ENCODE data around the gene COX17.

Gene COX17

GRCh38 chr3:119673875-119674274, 3.3 kb downstream of the COX17 start:
- DNase-seq = no peak

GRCh38 chr3:119672776-119673175, 4.4 kb downstream of the COX17 start:
- no peak for DNase-seq

- no peak for DNase-seq
These were observed 7.2 kb downstream of the COX17 start for GRCh38 chr3:119669906-119670570.

- DNase-seq = no peak
These were observed 11.1 kb downstream of the COX17 start for GRCh38 chr3:119665954-119666559.

GRCh38 chr3:119664850-119665379, 12.3 kb downstream of the COX17 start:
- no peak for DNase-seq

GRCh38 chr3:119664370-119664769, 12.8 kb downstream of the COX17 start:
- DNase-seq = no peak

GRCh38 chr3:119663885-119664284, 13.3 kb downstream of the COX17 start:
- no peak for DNase-seq

- DNase-seq = no peak
These were observed 14.4 kb downstream of the COX17 start for GRCh38 chr3:119662604-119663373.

- no peak for DNase-seq
These were observed 16.4 kb downstream of the COX17 start, which contains the start of gene POPDC2 for GRCh38 chr3:119660474-119661440. POPDC2 (minus strand) TSS chr3:119660589; CDS start chr3:119660423, 166 bp downstream.

- no peak for DNase-seq
These were observed 17.5 kb downstream of the COX17 start for GRCh38 chr3:119659606-119660291.

GRCh38 chr3:119658994-119659393, 18.2 kb downstream of the COX17 start:
- no peak for DNase-seq

- no peak for DNase-seq
These were observed 19.1 kb downstream of the COX17 start for GRCh38 chr3:119657887-119658702.

GRCh38 chr3:119653876-119654275, 23.3 kb downstream of the COX17 start:
- no peak for DNase-seq

- DNase-seq = no peak
These were observed 24.7 kb downstream of the COX17 start for GRCh38 chr3:119652306-119653033.

- no peak for DNase-seq
These were observed 27.4 kb downstream of the COX17 start for GRCh38 chr3:119649761-119650160.

- DNase-seq = no peak
These were observed 29.2 kb downstream of the COX17 start for GRCh38 chr3:119647843-119648575.

GRCh38 chr3:119647171-119647570, 30.0 kb downstream of the COX17 start:
- no peak for DNase-seq

- DNase-seq = no peak
These were observed 31.4 kb downstream of the COX17 start for GRCh38 chr3:119645813-119646212.

- DNase-seq = no peak
These were observed 32.7 kb downstream of the COX17 start for GRCh38 chr3:119644481-119644880.

All from stimulated activated naive CD4-positive, alpha-beta T cell (primary cell).